IMR-90 (cell line): ENCODE results near the gene SPAG5. TPM values are rescaled to one million over a fixed set of nuclear protein-coding genes. Genes with fewer than 3 reads are reported as not detected.

Experiments
- ATAC-seq: fragments of 200-7000 bp; cut with Tn5 transposase; 2 replicates; pipeline ENCODE4 v1.9.1; 2020; ENCODE audit warnings: low read depth, mild to moderate bottlenecking, moderate library complexity
- BruUV-seq: library from RNA; stranded (reverse); fragments of 400-500 nt; replicated peaks from 2 replicates; lab custom pipeline; 2021; lab: Mats Ljungman, UMichigan
- CTCF ChIA-PET: fragments of 300-600 bp; formaldehyde crosslinking; extraction: SDS; loops from one replicate; lab custom pipeline; 2021; ENCODE audit warnings: antibody characterized with exemption; lab: Yijun Ruan, JAX
- POLR2A ChIA-PET: fragments of 300-600 bp; sonication (Branson Sonifier 250); formaldehyde crosslinking; loops from one replicate; lab custom pipeline; 2022; ENCODE audit warnings: antibody characterized with exemption; ENCODE audit not compliant: unreplicated experiment; lab: Charles Lee
- DNase-seq: peaks from one replicate; pipeline ENCODE4 v3.0.0; 2013
- H2AFZ ChIP-seq: replicated peaks from 2 replicates; pipeline ENCODE3; 2013; ENCODE audit warnings: low read length, mild to moderate bottlenecking; ENCODE audit not compliant: poor library complexity
- H2AK5ac ChIP-seq: 2 replicates; pipeline ENCODE4 v1.6.1; 2013; ENCODE audit warnings: low read depth, low read length, inconsistent platforms
- H2AK9ac ChIP-seq: replicated peaks from 2 replicates; pipeline ENCODE3; 2013; ENCODE audit warnings: mild to moderate bottlenecking, low read depth, low read length, moderate library complexity; ENCODE audit not compliant: poor library complexity
- H2BK120ac ChIP-seq: 2 replicates; pipeline ENCODE4 v1.6.1; 2013; ENCODE audit warnings: low read depth, low read length, inconsistent platforms
- H2BK15ac ChIP-seq: 3 replicates; pipeline ENCODE4 v1.6.1; 2013; ENCODE audit warnings: low read depth, low read length, inconsistent platforms
- H2BK20ac ChIP-seq: 2 replicates; pipeline ENCODE4 v1.6.1; 2013; ENCODE audit warnings: low read depth, mild to moderate bottlenecking, inconsistent platforms, low read length, moderate library complexity
- H2BK5ac ChIP-seq: 2 replicates; pipeline ENCODE4 v1.6.1; 2013; ENCODE audit warnings: mild to moderate bottlenecking, low read depth, low read length, inconsistent platforms; ENCODE audit not compliant: poor library complexity, severe bottlenecking
- H3K14ac ChIP-seq: replicated peaks from 2 replicates; pipeline ENCODE4 v1.6.1; 2013; ENCODE audit warnings: low read depth, low read length, inconsistent platforms
- H3K18ac ChIP-seq: 2 replicates; pipeline ENCODE4 v1.6.1; 2013; ENCODE audit warnings: low read depth, low read length, control low read depth
- H3K23ac ChIP-seq: 2 replicates; pipeline ENCODE4 v1.6.1; 2013; ENCODE audit warnings: low read depth, low read length, inconsistent platforms
- H3K27ac ChIP-seq: 2 replicates; pipeline ENCODE4 v1.5.1; 2013; ENCODE audit warnings: mild to moderate bottlenecking, control low read depth, low read length; ENCODE audit not compliant: insufficient read depth
- H3K27me3 ChIP-seq: 2 replicates; pipeline ENCODE4 v1.6.1; 2013; ENCODE audit warnings: low read length; ENCODE audit not compliant: control insufficient read depth, insufficient read depth
- H3K36me3 ChIP-seq: 2 replicates; pipeline ENCODE4 v1.6.1; 2013; ENCODE audit warnings: low read length, mixed read lengths; ENCODE audit not compliant: control insufficient read depth, insufficient read depth
- H3K4ac ChIP-seq: 2 replicates; pipeline ENCODE4 v1.6.1; 2013; ENCODE audit warnings: low read depth, low read length, inconsistent platforms
- H3K4me1 ChIP-seq: 2 replicates; pipeline ENCODE4 v1.6.1; 2013; ENCODE audit warnings: low read length, mixed read lengths; ENCODE audit not compliant: control insufficient read depth, insufficient read depth
- H3K4me2 ChIP-seq: 2 replicates; pipeline ENCODE4 v1.6.1; 2013; ENCODE audit warnings: low read depth, mild to moderate bottlenecking, control low read depth, low read length, moderate library complexity
- H3K4me3 ChIP-seq: 2 replicates; pipeline ENCODE4 v1.5.1; 2013; ENCODE audit warnings: low read depth, mild to moderate bottlenecking, control low read depth, low read length, moderate library complexity; ENCODE audit not compliant: insufficient read depth
- H3K56ac ChIP-seq: 2 replicates; pipeline ENCODE4 v1.6.1; 2013; ENCODE audit warnings: low read length, inconsistent platforms; ENCODE audit not compliant: insufficient read depth; ENCODE audit errors: extremely low read depth
- H3K79me1 ChIP-seq, 2 experiments: 2 replicates each; pipeline ENCODE4 v1.6.1; 2013; ENCODE audit warnings: low read length in 2 of 2, inconsistent platforms in 1 of 2, low read depth in 1 of 2
- H3K9ac ChIP-seq: 2 replicates; pipeline ENCODE4 v1.6.1; 2013; ENCODE audit warnings: low read depth, low read length, control low read depth
- H3K9me1 ChIP-seq: 2 replicates; pipeline ENCODE4 v1.6.1; 2013; ENCODE audit warnings: low read length, inconsistent platforms; ENCODE audit not compliant: insufficient read depth
- H3K9me3 ChIP-seq: 2 replicates; pipeline ENCODE4 v1.6.1; 2013; ENCODE audit warnings: low read length; ENCODE audit not compliant: control insufficient read depth, insufficient read depth
- H4K20me1 ChIP-seq: 2 replicates; pipeline ENCODE4 v1.6.1; 2013; ENCODE audit warnings: low read length, inconsistent platforms; ENCODE audit not compliant: insufficient read depth
- H4K5ac ChIP-seq: 2 replicates; pipeline ENCODE4 v1.6.1; 2013; ENCODE audit warnings: mild to moderate bottlenecking, low read depth, low read length, control low read depth
- H4K8ac ChIP-seq, 2 experiments: 2 replicates each; pipeline ENCODE4 v1.6.1; 2013; ENCODE audit warnings: low read depth in 2 of 2, low read length in 2 of 2, control low read depth in 1 of 2, inconsistent platforms in 1 of 2
- H4K91ac ChIP-seq: 2 replicates; pipeline ENCODE4 v1.6.1; 2013; ENCODE audit warnings: low read depth, low read length, inconsistent platforms; ENCODE audit not compliant: insufficient read depth
- BHLHE40 ChIP-seq: fragments of 150-350 bp; IDR thresholded peaks from 2 replicates; pipeline ENCODE4 v1.6.1; 2016; ENCODE audit warnings: mild to moderate bottlenecking, low read depth, low read length
- CEBPB ChIP-seq: IDR thresholded peaks from 2 replicates; pipeline ENCODE4 v1.6.1; 2012; ENCODE audit warnings: low read depth, low read length, improper control_type of control experiment
- CHD1 ChIP-seq: IDR thresholded peaks from 2 replicates; pipeline ENCODE4 v1.6.1; 2012; ENCODE audit warnings: low read depth, low read length, improper control_type of control experiment
- CTCF ChIP-seq: conservative IDR thresholded peaks from 2 replicates; pipeline ENCODE4 v1.5.1; 2012; ENCODE audit warnings: mild to moderate bottlenecking, low read depth, low read length, improper control_type of control experiment
- ELK1 ChIP-seq: fragments of 150-350 bp; IDR thresholded peaks from 2 replicates; pipeline ENCODE4 v1.6.1; 2016; ENCODE audit warnings: low read depth, mild to moderate bottlenecking, low read length, moderate library complexity, borderline replicate concordance
- FOS ChIP-seq: fragments of 150-350 bp; IDR thresholded peaks from 2 replicates; pipeline ENCODE4 v1.6.1; 2016; ENCODE audit warnings: low read depth, low read length
- MAFK ChIP-seq: IDR thresholded peaks from 2 replicates; pipeline ENCODE4 v1.6.1; 2012; ENCODE audit warnings: low read depth, low read length, improper control_type of control experiment
- MAZ ChIP-seq: IDR thresholded peaks from 2 replicates; pipeline ENCODE4 v1.6.1; 2012; ENCODE audit warnings: low read depth, mild to moderate bottlenecking, low read length, improper control_type of control experiment, moderate library complexity, borderline replicate concordance
- MXI1 ChIP-seq: IDR thresholded peaks from 2 replicates; pipeline ENCODE4 v1.6.1; 2012; ENCODE audit warnings: low read depth, mild to moderate bottlenecking, low read length, moderate library complexity, borderline replicate concordance
- NFE2L2 ChIP-seq: fragments of 150-350 bp; IDR thresholded peaks from 2 replicates; pipeline ENCODE4 v1.6.1; 2016; ENCODE audit warnings: low read depth, mild to moderate bottlenecking, low read length
- POLR2A ChIP-seq: IDR thresholded peaks from 2 replicates; pipeline ENCODE4 v1.6.1; 2012; ENCODE audit warnings: mild to moderate bottlenecking, low read depth, low read length
- RCOR1 ChIP-seq: IDR thresholded peaks from 2 replicates; pipeline ENCODE4 v1.6.1; 2012; ENCODE audit warnings: mild to moderate bottlenecking, low read length, improper control_type of control experiment; ENCODE audit not compliant: insufficient replicate concordance
- RFX5 ChIP-seq: IDR thresholded peaks from 2 replicates; pipeline ENCODE4 v1.8.0; 2012; ENCODE audit warnings: low read depth, mild to moderate bottlenecking, low read length, moderate library complexity
- SMC3 ChIP-seq: fragments of 150-350 bp; IDR thresholded peaks from 2 replicates; pipeline ENCODE4 v1.6.1; 2016; ENCODE audit warnings: low read depth, mild to moderate bottlenecking, antibody characterized with exemption, low read length, moderate library complexity
- WGBS, 2 experiments: methylation state at CpG; one replicate each; pipeline versions ENCODE4 v1.1.5 to v1.1.7; 2013; ENCODE audit warnings: missing lambda C conversion rate in 2 of 2; ENCODE audit not compliant: insufficient read length in 1 of 2; ENCODE audit errors: extremely low coverage in 2 of 2; 5-methylcytosine and 5-hydroxymethylcytosine counted together
- dilution Hi-C: fragments of 300-500 bp; cut with HindIII; formaldehyde crosslinking; loops from one replicate; pipeline ENCODE4 v1.14.3; 2018; ENCODE audit warnings: low sequenced_read_pairs; ENCODE audit not compliant: unreplicated experiment
- in situ Hi-C: fragments of 300-500 bp; cut with MboI; formaldehyde crosslinking; loops from 3 replicates; pipeline ENCODE4 v1.14.3; 2019; ENCODE audit warnings: low sequenced_read_pairs, inconsistent platforms, mixed read lengths
- intact Hi-C: fragments of 100-400 bp; cut with micrococcal nuclease; formaldehyde crosslinking; loops from 2 replicates; pipeline ENCODE4 v1.10.0; 2022
- polyA plus RNA-seq, 3 experiments: library from polyadenylated mRNA; depleted of rRNA; stranded (reverse); fragments of >200 nt; gene quantifications; 2 replicates each; pipeline ENCODE4 v1.2.3, GENCODE V29; 2012; ENCODE audit warnings: low replicate concordance in 1 of 3
- total RNA-seq: library from RNA; depleted of rRNA; stranded (reverse); fragments of >200 nt; gene quantifications from 2 replicates; pipeline ENCODE4 v1.2.3, GENCODE V29; 2012
- TF ChIP-seq, protein P1 (sequence below): fragments of 150-350 bp; IDR thresholded peaks from 2 replicates; pipeline ENCODE4 v1.6.1; 2017; ENCODE audit warnings: mild to moderate bottlenecking, antibody characterized with exemption, low read length, low read depth

The SPAG5 gene
- total and polyA plus RNA-seq, 2 of the 4 experiments (the other 2 are of a cell fraction) = 40.3 to 60.8 TPM

- no peak overlapping the region for H3K14ac ChIP-seq
- peaks cover 2% of the 10 kb centered on the region; the same call in 1 of the 2 replicates for H3K9me1 ChIP-seq
- H2BK20ac ChIP-seq = no peak overlapping the region
- ATAC-seq = no peak
- peaks cover 23% of the 10 kb centered on the region for H3K27me3 ChIP-seq
- no peak overlapping the region for H2BK120ac ChIP-seq
- in situ Hi-C loops = loop anchor here (5.0 kb wide), 1 partner anchor 40 kb away; no protein-coding TSS in a partner anchor
- no peak overlapping the region for H2AK9ac ChIP-seq
- no peak overlapping the region for H3K9ac ChIP-seq
- intact Hi-C loops = no loop called here
- WGBS, 2 experiments = no CpG with 5 or more reads among the region's 12 CpGs
- ChIA-PET POLR2A (no interaction called here), CTCF (interaction anchor here (0.9 kb wide), 1 partner anchor 52 kb away, joined by 3 read pairs; no protein-coding TSS in a partner anchor)
- H4K91ac ChIP-seq = no peak overlapping the region
- no peaks in the 10 kb centered on the region for H3K9me3 ChIP-seq
- dilution Hi-C loops = no loop called here
- no peak overlapping the region for H2BK15ac ChIP-seq
- no TSS peak for BruUV-seq
- no peak overlapping the region for H3K4me2 ChIP-seq
- H4K8ac ChIP-seq = no peak overlapping the region
- H3K36me3 ChIP-seq = no peaks in the 10 kb centered on the region
- no peak overlapping the region for H4K5ac ChIP-seq
- H3K56ac ChIP-seq = no peak overlapping the region
- no peak for DNase-seq
- no peak overlapping the region for H3K18ac ChIP-seq
- no peak overlapping the region for H3K23ac ChIP-seq
- no peak overlapping the region for H2BK5ac ChIP-seq
- no peak overlapping the region for H2AFZ ChIP-seq
- no peak overlapping the region for H2AK5ac ChIP-seq
- H3K27ac ChIP-seq = no peak overlapping the region
- no peak overlapping the region for H3K4ac ChIP-seq
- TF ChIP-seq BHLHE40 (no peak), NFE2L2 (no peak), MXI1 (no peak), CEBPB (no peak), MAFK (no peak), RCOR1 (no peak), CTCF (no peak), RFX5 (no peak), ELK1 (no peak), SMC3 (no peak), POLR2A (no peak), CHD1 (no peak), MAZ (no peak), FOS (no peak)
- TF ChIP-seq, protein P1, sequence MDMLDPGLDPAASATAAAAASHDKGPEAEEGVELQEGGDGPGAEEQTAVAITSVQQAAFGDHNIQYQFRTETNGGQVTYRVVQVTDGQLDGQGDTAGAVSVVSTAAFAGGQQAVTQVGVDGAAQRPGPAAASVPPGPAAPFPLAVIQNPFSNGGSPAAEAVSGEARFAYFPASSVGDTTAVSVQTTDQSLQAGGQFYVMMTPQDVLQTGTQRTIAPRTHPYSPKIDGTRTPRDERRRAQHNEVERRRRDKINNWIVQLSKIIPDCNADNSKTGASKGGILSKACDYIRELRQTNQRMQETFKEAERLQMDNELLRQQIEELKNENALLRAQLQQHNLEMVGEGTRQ = no peak
- no peak overlapping the region for H3K4me3 ChIP-seq
- H3K4me1 ChIP-seq = peaks cover 9% of the 10 kb centered on the region
- no peaks in the 10 kb centered on the region for H3K79me1 ChIP-seq
- no peaks in the 10 kb centered on the region for H4K20me1 ChIP-seq
These were observed 61.6 kb downstream of the SPAG5 start for GRCh38 chr17:28537219-28537610.
